GM23338 (cell line): Measurements from ENCODE around the gene FOXN4. TPM values are rescaled to one million over a fixed set of nuclear protein-coding genes. Genes with fewer than 3 reads are reported as not detected.

Source experiments
- ATAC-seq: fragments of 200-7000 bp; cut with Tn5 transposase; 3 replicates; pipeline ENCODE4 v1.9.1; 2020
- DNase-seq: peaks from one replicate; pipeline ENCODE4 v3.0.0-alpha.2; 2015; ENCODE audit warnings: low spot score
- H2AFZ ChIP-seq: fragments of 200-600 bp; sonication (generic); 2 replicates; pipeline ENCODE4 v1.8.0; 2016; ENCODE audit warnings: antibody characterized with exemption, mild to moderate bottlenecking, moderate library complexity
- H3F3A ChIP-seq: fragments of 200-600 bp; sonication (generic); replicated peaks from 2 replicates; pipeline ENCODE4 v1.8.0; 2017; ENCODE audit warnings: antibody characterized with exemption, mixed run types, low read depth
- H3K27ac ChIP-seq: fragments of 200-600 bp; sonication (generic); 2 replicates; pipeline ENCODE4 v1.6.1; 2016; ENCODE audit warnings: low read depth
- H3K27me3 ChIP-seq: fragments of 200-600 bp; sonication (generic); 2 replicates; pipeline ENCODE4 v1.8.0; 2016; ENCODE audit warnings: mild to moderate bottlenecking, mixed run types, moderate library complexity; ENCODE audit not compliant: insufficient read depth
- H3K36me3 ChIP-seq: fragments of 200-600 bp; sonication (generic); 2 replicates; pipeline ENCODE4 v1.8.0; 2016; ENCODE audit warnings: mild to moderate bottlenecking; ENCODE audit not compliant: insufficient read depth
- H3K4me1 ChIP-seq: fragments of 200-600 bp; sonication (generic); 2 replicates; pipeline ENCODE4 v1.8.0; 2016; ENCODE audit warnings: mild to moderate bottlenecking, moderate library complexity; ENCODE audit not compliant: insufficient read depth
- H3K4me2 ChIP-seq: fragments of 200-600 bp; sonication (generic); 2 replicates; pipeline ENCODE4 v1.7.1; 2017; ENCODE audit warnings: mixed run types
- H3K4me3 ChIP-seq: fragments of 200-600 bp; sonication (generic); 2 replicates; pipeline ENCODE4 v1.6.1; 2016; ENCODE audit warnings: mixed run types
- H3K79me2 ChIP-seq: fragments of 200-600 bp; sonication (generic); replicated peaks from 2 replicates; pipeline ENCODE4 v1.8.0; 2017; ENCODE audit warnings: mild to moderate bottlenecking; ENCODE audit not compliant: insufficient read depth
- H3K9me2 ChIP-seq: fragments of 200-600 bp; sonication (generic); 2 replicates; pipeline ENCODE4 v1.8.0; 2017; ENCODE audit not compliant: insufficient read depth
- H4K20me1 ChIP-seq: fragments of 200-600 bp; sonication (generic); replicated peaks from 2 replicates; pipeline ENCODE4 v1.8.0; 2017; ENCODE audit warnings: mild to moderate bottlenecking; ENCODE audit not compliant: insufficient read depth
- H3K27ac Mint-ChIP-seq: 2 replicates; pipeline ENCODE4 v1.8.0; 2020; ENCODE audit warnings: inconsistent platforms, mild to moderate bottlenecking, moderate library complexity, mixed read lengths
- H3K27me3 Mint-ChIP-seq: 3 replicates; pipeline ENCODE4 v1.8.0; 2022; ENCODE audit warnings: low read depth, mild to moderate bottlenecking, moderate library complexity, mixed read lengths, inconsistent platforms; ENCODE audit not compliant: insufficient read depth, poor library complexity
- H3K36me3 Mint-ChIP-seq: 3 replicates; pipeline ENCODE4 v1.8.0; 2021; ENCODE audit warnings: low read depth, mild to moderate bottlenecking, inconsistent platforms, moderate library complexity, mixed read lengths
- H3K4me1 Mint-ChIP-seq: 3 replicates; pipeline ENCODE4 v1.8.0; 2020; ENCODE audit warnings: mild to moderate bottlenecking, inconsistent platforms, mixed read lengths
- H3K4me3 Mint-ChIP-seq: 3 replicates; pipeline ENCODE4 v1.8.0; 2021; ENCODE audit warnings: moderate library complexity, mild to moderate bottlenecking, inconsistent platforms, mixed read lengths
- H3K9me3 Mint-ChIP-seq: 3 replicates; pipeline ENCODE4 v1.8.0; 2020; ENCODE audit warnings: moderate library complexity, mild to moderate bottlenecking, inconsistent platforms, mixed read lengths
- CREB1 ChIP-seq: fragments of 250-450 bp; sonication (Bioruptor Pico); IDR thresholded peaks from 2 replicates; pipeline ENCODE4 v1.5.0; 2020; ENCODE audit warnings: low read depth, mild to moderate bottlenecking, moderate library complexity
- EZH2 ChIP-seq: fragments of 200-600 bp; sonication (generic); IDR thresholded peaks from one replicate; pipeline ENCODE4 v1.8.0; 2017; ENCODE audit warnings: antibody characterized with exemption, mild to moderate bottlenecking, low read depth; ENCODE audit not compliant: unreplicated experiment
- EZH2phosphoT487 ChIP-seq: fragments of 200-600 bp; sonication (generic); IDR thresholded peaks from one replicate; pipeline ENCODE4 v1.8.1; 2018; ENCODE audit warnings: antibody characterized with exemption; ENCODE audit not compliant: unreplicated experiment
- JUNB ChIP-seq: IDR thresholded peaks from one replicate; pipeline ENCODE4 v1.6.1; 2016; ENCODE audit warnings: antibody characterized with exemption; ENCODE audit not compliant: unreplicated experiment
- NANOG ChIP-seq: IDR thresholded peaks from 2 replicates; pipeline ENCODE4 v1.6.1; 2016; ENCODE audit warnings: antibody characterized with exemption, borderline replicate concordance
- STAT1 ChIP-seq: IDR thresholded peaks from one replicate; pipeline ENCODE4 v1.6.1; 2016; ENCODE audit warnings: antibody characterized with exemption; ENCODE audit not compliant: unreplicated experiment
- ZNF114 ChIP-seq: fragments of 250-450 bp; sonication (Bioruptor Pico); IDR thresholded peaks from 2 replicates; pipeline ENCODE4 v1.5.0; 2020; ENCODE audit warnings: mild to moderate bottlenecking, moderate library complexity
- ZNF331 ChIP-seq: fragments of 250-450 bp; sonication (Bioruptor Pico); IDR thresholded peaks from 2 replicates; pipeline ENCODE4 v1.5.0; 2020; ENCODE audit warnings: low read depth, mild to moderate bottlenecking, moderate library complexity
- polyA plus RNA-seq: library from polyadenylated mRNA; unstranded; fragments of >200 nt; fragmentation: Nextera tagmentation; extraction: Ambion mirVana; gene quantifications from 2 replicates; pipeline ENCODE4 v1.2.1, GENCODE V29; 2016
- total RNA-seq: library from RNA; depleted of rRNA; stranded (reverse); fragments of >200 nt; shearing (Covaris generic); gene quantifications from 2 replicates; pipeline ENCODE4 v1.2.3, GENCODE V29; 2014
- TF ChIP-seq, protein P1 (sequence below): IDR thresholded peaks from one replicate; pipeline ENCODE4 v1.6.1; 2018; ENCODE audit warnings: antibody characterized with exemption; ENCODE audit not compliant: unreplicated experiment
- TF ChIP-seq, protein P2 (sequence below): IDR thresholded peaks from 2 replicates; pipeline ENCODE4 v1.6.1; 2016; ENCODE audit warnings: antibody characterized with exemption
- TF ChIP-seq, protein P3 (sequence below): fragments of 250-450 bp; sonication (Bioruptor Pico); IDR thresholded peaks from 2 replicates; pipeline ENCODE4 v1.5.0; 2020; ENCODE audit warnings: mild to moderate bottlenecking, moderate library complexity
- TF ChIP-seq, protein P4 (sequence below), 2 experiments: fragments of 200-600 bp in 1 of 2; sonication (generic) in 1 of 2; conservative IDR thresholded peaks; 2 replicates each; pipeline versions ENCODE4 v1.5.1 to v1.6.1; 2016 to 2017; ENCODE audit warnings: antibody characterized with exemption in 2 of 2, low read depth in 2 of 2, mild to moderate bottlenecking in 2 of 2, moderate library complexity in 1 of 2

Gene FOXN4
- total and polyA plus RNA-seq, 2 experiments from 2014 or later = 0.35 to 0.47 TPM

DNA sequence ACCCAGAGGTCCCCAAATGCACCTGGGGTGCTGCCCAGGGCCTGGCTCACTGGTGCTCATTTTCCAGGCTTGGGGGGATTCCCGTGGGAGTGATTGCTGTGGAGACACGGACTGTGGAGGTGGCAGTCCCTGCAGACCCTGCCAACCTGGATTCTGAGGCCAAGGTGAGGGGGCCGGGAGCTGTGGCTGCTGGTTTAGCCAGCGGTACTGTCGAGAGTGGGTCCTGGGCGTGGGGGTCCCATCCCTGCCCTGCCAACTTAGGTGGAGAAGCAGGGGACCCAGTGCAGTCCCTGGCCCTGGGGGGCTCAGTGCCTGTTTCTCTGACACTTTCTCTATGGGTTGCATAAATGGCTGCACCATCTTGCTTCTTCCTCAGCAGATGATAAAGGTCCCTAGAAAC is 50.9 kb downstream of the FOXN4 start (continued):
- TF ChIP-seq, protein P1, sequence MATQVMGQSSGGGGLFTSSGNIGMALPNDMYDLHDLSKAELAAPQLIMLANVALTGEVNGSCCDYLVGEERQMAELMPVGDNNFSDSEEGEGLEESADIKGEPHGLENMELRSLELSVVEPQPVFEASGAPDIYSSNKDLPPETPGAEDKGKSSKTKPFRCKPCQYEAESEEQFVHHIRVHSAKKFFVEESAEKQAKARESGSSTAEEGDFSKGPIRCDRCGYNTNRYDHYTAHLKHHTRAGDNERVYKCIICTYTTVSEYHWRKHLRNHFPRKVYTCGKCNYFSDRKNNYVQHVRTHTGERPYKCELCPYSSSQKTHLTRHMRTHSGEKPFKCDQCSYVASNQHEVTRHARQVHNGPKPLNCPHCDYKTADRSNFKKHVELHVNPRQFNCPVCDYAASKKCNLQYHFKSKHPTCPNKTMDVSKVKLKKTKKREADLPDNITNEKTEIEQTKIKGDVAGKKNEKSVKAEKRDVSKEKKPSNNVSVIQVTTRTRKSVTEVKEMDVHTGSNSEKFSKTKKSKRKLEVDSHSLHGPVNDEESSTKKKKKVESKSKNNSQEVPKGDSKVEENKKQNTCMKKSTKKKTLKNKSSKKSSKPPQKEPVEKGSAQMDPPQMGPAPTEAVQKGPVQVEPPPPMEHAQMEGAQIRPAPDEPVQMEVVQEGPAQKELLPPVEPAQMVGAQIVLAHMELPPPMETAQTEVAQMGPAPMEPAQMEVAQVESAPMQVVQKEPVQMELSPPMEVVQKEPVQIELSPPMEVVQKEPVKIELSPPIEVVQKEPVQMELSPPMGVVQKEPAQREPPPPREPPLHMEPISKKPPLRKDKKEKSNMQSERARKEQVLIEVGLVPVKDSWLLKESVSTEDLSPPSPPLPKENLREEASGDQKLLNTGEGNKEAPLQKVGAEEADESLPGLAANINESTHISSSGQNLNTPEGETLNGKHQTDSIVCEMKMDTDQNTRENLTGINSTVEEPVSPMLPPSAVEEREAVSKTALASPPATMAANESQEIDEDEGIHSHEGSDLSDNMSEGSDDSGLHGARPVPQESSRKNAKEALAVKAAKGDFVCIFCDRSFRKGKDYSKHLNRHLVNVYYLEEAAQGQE = no peak
- TF ChIP-seq EZH2phosphoT487 (no peak), ZNF114 (CRISPR knock-in tag) (no peak), ZNF331 (no peak), CREB1 (no peak)
- TF ChIP-seq, protein P2, sequence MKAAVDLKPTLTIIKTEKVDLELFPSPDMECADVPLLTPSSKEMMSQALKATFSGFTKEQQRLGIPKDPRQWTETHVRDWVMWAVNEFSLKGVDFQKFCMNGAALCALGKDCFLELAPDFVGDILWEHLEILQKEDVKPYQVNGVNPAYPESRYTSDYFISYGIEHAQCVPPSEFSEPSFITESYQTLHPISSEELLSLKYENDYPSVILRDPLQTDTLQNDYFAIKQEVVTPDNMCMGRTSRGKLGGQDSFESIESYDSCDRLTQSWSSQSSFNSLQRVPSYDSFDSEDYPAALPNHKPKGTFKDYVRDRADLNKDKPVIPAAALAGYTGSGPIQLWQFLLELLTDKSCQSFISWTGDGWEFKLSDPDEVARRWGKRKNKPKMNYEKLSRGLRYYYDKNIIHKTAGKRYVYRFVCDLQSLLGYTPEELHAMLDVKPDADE = no peak

DNA sequence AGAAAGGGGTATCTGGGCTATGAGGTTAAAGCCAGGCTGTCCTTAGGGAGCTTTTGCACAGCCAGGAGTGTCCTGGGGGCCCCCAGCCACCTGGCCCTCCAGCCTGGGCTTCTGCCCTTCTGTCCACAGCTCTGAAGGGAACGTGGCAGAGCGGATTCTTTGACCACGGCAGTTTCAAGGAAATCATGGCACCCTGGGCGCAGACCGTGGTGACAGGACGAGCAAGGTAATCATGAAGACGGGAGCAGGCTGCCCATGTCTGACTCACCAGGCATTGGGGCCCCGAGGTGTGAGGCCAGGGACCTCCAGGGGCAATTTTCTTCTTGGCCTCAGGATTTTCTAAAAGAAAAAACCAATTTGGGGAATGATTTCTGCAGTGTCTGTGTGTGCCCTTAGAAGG is 53.1 kb downstream of the FOXN4 start:
- H3K27ac ChIP-seq = no peak overlapping the region
- H4K20me1 ChIP-seq = no peaks in the 10 kb centered on the region
- peaks cover 6% of the 10 kb centered on the region for H3K4me1 Mint-ChIP-seq
- H3K36me3 Mint-ChIP-seq = peaks cover 27% of the 10 kb centered on the region
- H3K4me3 ChIP-seq = no peak overlapping the region
- H3K4me2 ChIP-seq = no peak overlapping the region
- no peaks in the 10 kb centered on the region for H3F3A ChIP-seq
- H3K36me3 ChIP-seq = no peaks in the 10 kb centered on the region
- H3K27ac Mint-ChIP-seq = no peak overlapping the region
- H3K9me2 ChIP-seq = no peaks in the 10 kb centered on the region
- H3K4me3 Mint-ChIP-seq = no peak overlapping the region
- ATAC-seq (no peak), DNase-seq (no peak)
- peaks cover 12% of the 10 kb centered on the region for H3K9me3 Mint-ChIP-seq
- H3K27me3 Mint-ChIP-seq = peaks cover 8% of the 10 kb centered on the region
- H3K79me2 ChIP-seq = no peaks in the 10 kb centered on the region
- H3K4me1 ChIP-seq = no peaks in the 10 kb centered on the region; the same call in 1 of the 2 replicates
- no peaks in the 10 kb centered on the region for H3K27me3 ChIP-seq
- H2AFZ ChIP-seq = no peak overlapping the region
- TF ChIP-seq EZH2 (no peak), NANOG (no peak), ZNF114 (CRISPR knock-in tag) (no peak), STAT1 (no peak), CREB1 (no peak), ZNF331 (no peak), JUNB (no peak)
- TF ChIP-seq, protein P3, sequence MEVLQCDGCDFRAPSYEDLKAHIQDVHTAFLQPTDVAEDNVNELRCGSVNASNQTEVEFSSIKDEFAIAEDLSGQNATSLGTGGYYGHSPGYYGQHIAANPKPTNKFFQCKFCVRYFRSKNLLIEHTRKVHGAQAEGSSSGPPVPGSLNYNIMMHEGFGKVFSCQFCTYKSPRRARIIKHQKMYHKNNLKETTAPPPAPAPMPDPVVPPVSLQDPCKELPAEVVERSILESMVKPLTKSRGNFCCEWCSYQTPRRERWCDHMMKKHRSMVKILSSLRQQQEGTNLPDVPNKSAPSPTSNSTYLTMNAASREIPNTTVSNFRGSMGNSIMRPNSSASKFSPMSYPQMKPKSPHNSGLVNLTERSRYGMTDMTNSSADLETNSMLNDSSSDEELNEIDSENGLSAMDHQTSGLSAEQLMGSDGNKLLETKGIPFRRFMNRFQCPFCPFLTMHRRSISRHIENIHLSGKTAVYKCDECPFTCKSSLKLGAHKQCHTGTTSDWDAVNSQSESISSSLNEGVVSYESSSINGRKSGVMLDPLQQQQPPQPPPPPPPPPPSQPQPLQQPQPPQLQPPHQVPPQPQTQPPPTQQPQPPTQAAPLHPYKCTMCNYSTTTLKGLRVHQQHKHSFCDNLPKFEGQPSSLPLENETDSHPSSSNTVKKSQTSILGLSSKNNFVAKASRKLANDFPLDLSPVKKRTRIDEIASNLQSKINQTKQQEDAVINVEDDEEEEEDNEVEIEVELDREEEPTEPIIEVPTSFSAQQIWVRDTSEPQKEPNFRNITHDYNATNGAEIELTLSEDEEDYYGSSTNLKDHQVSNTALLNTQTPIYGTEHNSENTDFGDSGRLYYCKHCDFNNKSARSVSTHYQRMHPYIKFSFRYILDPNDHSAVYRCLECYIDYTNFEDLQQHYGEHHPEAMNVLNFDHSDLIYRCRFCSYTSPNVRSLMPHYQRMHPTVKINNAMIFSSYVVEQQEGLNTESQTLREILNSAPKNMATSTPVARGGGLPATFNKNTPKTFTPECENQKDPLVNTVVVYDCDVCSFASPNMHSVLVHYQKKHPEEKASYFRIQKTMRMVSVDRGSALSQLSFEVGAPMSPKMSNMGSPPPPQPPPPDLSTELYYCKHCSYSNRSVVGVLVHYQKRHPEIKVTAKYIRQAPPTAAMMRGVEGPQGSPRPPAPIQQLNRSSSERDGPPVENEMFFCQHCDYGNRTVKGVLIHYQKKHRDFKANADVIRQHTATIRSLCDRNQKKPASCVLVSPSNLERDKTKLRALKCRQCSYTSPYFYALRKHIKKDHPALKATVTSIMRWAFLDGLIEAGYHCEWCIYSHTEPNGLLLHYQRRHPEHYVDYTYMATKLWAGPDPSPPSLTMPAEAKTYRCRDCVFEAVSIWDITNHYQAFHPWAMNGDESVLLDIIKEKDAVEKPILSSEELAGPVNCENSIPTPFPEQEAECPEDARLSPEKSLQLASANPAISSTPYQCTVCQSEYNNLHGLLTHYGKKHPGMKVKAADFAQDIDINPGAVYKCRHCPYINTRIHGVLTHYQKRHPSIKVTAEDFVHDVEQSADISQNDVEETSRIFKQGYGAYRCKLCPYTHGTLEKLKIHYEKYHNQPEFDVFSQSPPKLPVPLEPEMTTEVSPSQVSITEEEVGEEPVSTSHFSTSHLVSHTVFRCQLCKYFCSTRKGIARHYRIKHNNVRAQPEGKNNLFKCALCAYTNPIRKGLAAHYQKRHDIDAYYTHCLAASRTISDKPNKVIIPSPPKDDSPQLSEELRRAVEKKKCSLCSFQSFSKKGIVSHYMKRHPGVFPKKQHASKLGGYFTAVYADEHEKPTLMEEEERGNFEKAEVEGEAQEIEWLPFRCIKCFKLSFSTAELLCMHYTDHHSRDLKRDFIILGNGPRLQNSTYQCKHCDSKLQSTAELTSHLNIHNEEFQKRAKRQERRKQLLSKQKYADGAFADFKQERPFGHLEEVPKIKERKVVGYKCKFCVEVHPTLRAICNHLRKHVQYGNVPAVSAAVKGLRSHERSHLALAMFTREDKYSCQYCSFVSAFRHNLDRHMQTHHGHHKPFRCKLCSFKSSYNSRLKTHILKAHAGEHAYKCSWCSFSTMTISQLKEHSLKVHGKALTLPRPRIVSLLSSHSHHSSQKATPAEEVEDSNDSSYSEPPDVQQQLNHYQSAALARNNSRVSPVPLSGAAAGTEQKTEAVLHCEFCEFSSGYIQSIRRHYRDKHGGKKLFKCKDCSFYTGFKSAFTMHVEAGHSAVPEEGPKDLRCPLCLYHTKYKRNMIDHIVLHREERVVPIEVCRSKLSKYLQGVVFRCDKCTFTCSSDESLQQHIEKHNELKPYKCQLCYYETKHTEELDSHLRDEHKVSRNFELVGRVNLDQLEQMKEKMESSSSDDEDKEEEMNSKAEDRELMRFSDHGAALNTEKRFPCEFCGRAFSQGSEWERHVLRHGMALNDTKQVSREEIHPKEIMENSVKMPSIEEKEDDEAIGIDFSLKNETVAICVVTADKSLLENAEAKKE (CRISPR knock-in tag) = no peak
- TF ChIP-seq, protein P4, sequence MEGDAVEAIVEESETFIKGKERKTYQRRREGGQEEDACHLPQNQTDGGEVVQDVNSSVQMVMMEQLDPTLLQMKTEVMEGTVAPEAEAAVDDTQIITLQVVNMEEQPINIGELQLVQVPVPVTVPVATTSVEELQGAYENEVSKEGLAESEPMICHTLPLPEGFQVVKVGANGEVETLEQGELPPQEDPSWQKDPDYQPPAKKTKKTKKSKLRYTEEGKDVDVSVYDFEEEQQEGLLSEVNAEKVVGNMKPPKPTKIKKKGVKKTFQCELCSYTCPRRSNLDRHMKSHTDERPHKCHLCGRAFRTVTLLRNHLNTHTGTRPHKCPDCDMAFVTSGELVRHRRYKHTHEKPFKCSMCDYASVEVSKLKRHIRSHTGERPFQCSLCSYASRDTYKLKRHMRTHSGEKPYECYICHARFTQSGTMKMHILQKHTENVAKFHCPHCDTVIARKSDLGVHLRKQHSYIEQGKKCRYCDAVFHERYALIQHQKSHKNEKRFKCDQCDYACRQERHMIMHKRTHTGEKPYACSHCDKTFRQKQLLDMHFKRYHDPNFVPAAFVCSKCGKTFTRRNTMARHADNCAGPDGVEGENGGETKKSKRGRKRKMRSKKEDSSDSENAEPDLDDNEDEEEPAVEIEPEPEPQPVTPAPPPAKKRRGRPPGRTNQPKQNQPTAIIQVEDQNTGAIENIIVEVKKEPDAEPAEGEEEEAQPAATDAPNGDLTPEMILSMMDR (conservative IDR thresholded peaks at IDR 0.05; ENCODE audit: low read depth in 2 of 2) = no peak
- TF ChIP-seq, protein P2 = no peak
